Endothelial cell of umbilical vein (primary cell): ENCODE measurements around the gene ERI2. TPM values are rescaled to one million over a fixed set of nuclear protein-coding genes. Genes with fewer than 3 reads are reported as not detected.

Source experiments
- BruUV-seq: library from RNA; stranded (reverse); fragments of 400-500 nt; replicated peaks from 2 replicates; lab custom pipeline; 2021; lab: Mats Ljungman, UMichigan
- CTCF ChIA-PET: fragments of 300-600, 350-600 bp; sonication (Branson Sonifier 250); formaldehyde crosslinking; loops from one replicate; lab custom pipeline; 2021; ENCODE audit warnings: antibody characterized with exemption, inconsistent platforms; lab: Charles Lee
- POLR2A ChIA-PET: fragments of 300-600, 350-600 bp; sonication (Branson Sonifier 250); formaldehyde crosslinking; loops from one replicate; lab custom pipeline; 2021; ENCODE audit warnings: antibody characterized with exemption, inconsistent platforms; lab: Charles Lee
- DNase-seq: peaks from one replicate; pipeline ENCODE4 v3.0.0-alpha.2; 2011; ENCODE audit warnings: low read depth, low spot score
- FAIRE-seq: peaks from 2 replicates; lab custom pipeline; 2011; peaks lifted over from hg19 to GRCh38; lab: Jason Lieb, UNC
- H2AFZ ChIP-seq: 2 replicates; pipeline ENCODE4 v1.6.0; 2012; ENCODE audit warnings: low read depth, low read length, control low read depth, inconsistent platforms
- H3K27ac ChIP-seq: 2 replicates; pipeline ENCODE4 v1.5.1; 2011; ENCODE audit warnings: low read depth, mild to moderate bottlenecking, control low read depth, low read length, moderate library complexity; ENCODE audit not compliant: insufficient read depth
- H3K27me3 ChIP-seq, 2 experiments: 2 replicates each; pipeline versions ENCODE4 v1.6.0 to v1.6.1; 2011; ENCODE audit warnings: low read length in 2 of 2, mixed read lengths in 1 of 2; ENCODE audit not compliant: control insufficient read depth in 2 of 2, insufficient read depth in 2 of 2
- H3K36me3 ChIP-seq, 2 experiments: 2 replicates in 1 of 2; 3 replicates in 1 of 2; pipeline ENCODE4 v1.5.1; 2011; ENCODE audit warnings: low read length in 2 of 2, mild to moderate bottlenecking in 1 of 2, moderate library complexity in 1 of 2; ENCODE audit not compliant: control insufficient read depth in 2 of 2, insufficient read depth in 2 of 2; ENCODE audit errors: extremely low read depth in 1 of 2
- H3K4me1 ChIP-seq: 3 replicates; pipeline ENCODE4 v1.5.1; 2011; ENCODE audit warnings: mild to moderate bottlenecking, low read length; ENCODE audit not compliant: control insufficient read depth, insufficient read depth; ENCODE audit errors: extremely low read depth
- H3K4me2 ChIP-seq: 2 replicates; pipeline ENCODE4 v1.6.1; 2011; ENCODE audit warnings: low read length, control low read depth, mixed read lengths; ENCODE audit not compliant: insufficient read depth
- H3K4me3 ChIP-seq, 3 experiments: fragments of 200-600 bp in 1 of 3; sonication (generic), shearing (Covaris generic) in 1 of 3; replicated peaks in 1 of 3; 2 replicates each; pipeline ENCODE4 v1.5.1; 2011 to 2016; ENCODE audit warnings: control low read depth in 3 of 3, low read length in 3 of 3, mild to moderate bottlenecking in 2 of 3, inconsistent platforms in 1 of 3, low read depth in 1 of 3, moderate library complexity in 1 of 3; ENCODE audit not compliant: insufficient read depth in 1 of 3
- H3K79me2 ChIP-seq: 2 replicates; pipeline ENCODE4 v1.6.0; 2012; ENCODE audit warnings: low read length, inconsistent platforms; ENCODE audit not compliant: control insufficient read depth, insufficient read depth
- H3K9ac ChIP-seq: replicated peaks from 2 replicates; pipeline ENCODE3; 2011; ENCODE audit warnings: low read length, control low read depth; ENCODE audit not compliant: insufficient read depth; ENCODE audit errors: extremely low read depth
- H3K9me1 ChIP-seq: replicated peaks from 3 replicates; pipeline ENCODE4 v1.6.0; 2011; ENCODE audit warnings: mild to moderate bottlenecking, low read length; ENCODE audit not compliant: control insufficient read depth, insufficient read depth; ENCODE audit errors: extremely low read depth
- H3K9me3 ChIP-seq: replicated peaks from 2 replicates; pipeline ENCODE4 v1.5.1; 2012; ENCODE audit warnings: low read length, inconsistent platforms; ENCODE audit not compliant: control insufficient read depth, insufficient read depth
- H4K20me1 ChIP-seq: replicated peaks from 2 replicates; pipeline ENCODE3; 2011; ENCODE audit warnings: mild to moderate bottlenecking, low read length; ENCODE audit not compliant: control insufficient read depth, insufficient read depth; ENCODE audit errors: extremely low read depth
- EZH2 ChIP-seq: IDR thresholded peaks from 2 replicates; pipeline ENCODE4 v1.6.1; 2012; ENCODE audit warnings: borderline replicate concordance, low read depth, mild to moderate bottlenecking, moderate library complexity, low read length, inconsistent platforms; ENCODE audit not compliant: severe bottlenecking
- FOS ChIP-seq: IDR thresholded peaks from 2 replicates; pipeline ENCODE4 v1.6.1; 2011; ENCODE audit warnings: mild to moderate bottlenecking, low read length, moderate library complexity, borderline replicate concordance; ENCODE audit not compliant: insufficient read depth
- GATA2 ChIP-seq: IDR thresholded peaks from 2 replicates; pipeline ENCODE4 v1.7.0; 2011; ENCODE audit warnings: low read depth, mild to moderate bottlenecking, moderate library complexity, mixed read lengths, low read length; ENCODE audit not compliant: insufficient read length, insufficient read depth
- JUN ChIP-seq: IDR thresholded peaks from 2 replicates; pipeline ENCODE4 v1.6.1; 2011; ENCODE audit warnings: borderline replicate concordance, low read depth; ENCODE audit not compliant: insufficient read length, insufficient read depth
- MYC ChIP-seq: IDR thresholded peaks from one replicate; pipeline ENCODE4 v1.6.1; 2011; ENCODE audit warnings: mild to moderate bottlenecking, low read depth, low read length
- POLR2A ChIP-seq: IDR thresholded peaks from 2 replicates; pipeline ENCODE4 v1.6.1; 2012; ENCODE audit warnings: low read depth, mild to moderate bottlenecking, control low read depth, low read length
- POLR2AphosphoS5 ChIP-seq: IDR thresholded peaks from 2 replicates; pipeline ENCODE4 v1.6.1; 2012; ENCODE audit warnings: low read depth, mild to moderate bottlenecking, control low read depth, low read length, moderate library complexity; ENCODE audit not compliant: insufficient read depth
- dilution Hi-C: fragments of 300-500 bp; cut with MboI; formaldehyde crosslinking; loops from one replicate; pipeline ENCODE4 v1.15.0; 2019; ENCODE audit warnings: low sequenced_read_pairs; ENCODE audit not compliant: extremely low pct_ligation_motif_present
- intact Hi-C: fragments of 100-400 bp; cut with micrococcal nuclease; formaldehyde crosslinking; loops from one replicate; pipeline ENCODE4 v1.10.0; 2022
- polyA plus RNA-seq, 4 experiments: library from polyadenylated mRNA; depleted of rRNA in 3 of 4; stranded (reverse) in 3 of 4; unstranded in 1 of 4; fragments of >200 nt; gene quantifications; 2 replicates each; pipeline versions ENCODE4 v1.2.1 to v1.2.3, GENCODE V29; 2011 to 2012; ENCODE audit warnings: missing spikeins in 1 of 4
- total RNA-seq: library from RNA; stranded (reverse); gene quantifications from 2 replicates; pipeline ENCODE4 v1.2.3, GENCODE V29; 2021
- TF ChIP-seq, protein P1 (sequence below): IDR thresholded peaks from 2 replicates; pipeline ENCODE4 v1.6.1; 2011; ENCODE audit not compliant: insufficient read depth, insufficient read length
- TF ChIP-seq, protein P2 (sequence below), 2 donors: IDR thresholded peaks; 1 replicate in 1 of 2; 2 replicates in 1 of 2; pipeline ENCODE4 v1.5.1; 2011; ENCODE audit warnings: low read length in 2 of 2, mild to moderate bottlenecking in 2 of 2, moderate library complexity in 2 of 2, control low read depth in 1 of 2, inconsistent platforms in 1 of 2, low read depth in 1 of 2; ENCODE audit not compliant: insufficient read depth in 1 of 2; ENCODE audit errors: extremely low read depth in 1 of 2

Gene ERI2
- total and polyA plus RNA-seq, 2 donors (not counting 3 experiments of a cell fraction or from before 2014, with no cell fraction given): 6.6 to 8.9 TPM

DNA sequence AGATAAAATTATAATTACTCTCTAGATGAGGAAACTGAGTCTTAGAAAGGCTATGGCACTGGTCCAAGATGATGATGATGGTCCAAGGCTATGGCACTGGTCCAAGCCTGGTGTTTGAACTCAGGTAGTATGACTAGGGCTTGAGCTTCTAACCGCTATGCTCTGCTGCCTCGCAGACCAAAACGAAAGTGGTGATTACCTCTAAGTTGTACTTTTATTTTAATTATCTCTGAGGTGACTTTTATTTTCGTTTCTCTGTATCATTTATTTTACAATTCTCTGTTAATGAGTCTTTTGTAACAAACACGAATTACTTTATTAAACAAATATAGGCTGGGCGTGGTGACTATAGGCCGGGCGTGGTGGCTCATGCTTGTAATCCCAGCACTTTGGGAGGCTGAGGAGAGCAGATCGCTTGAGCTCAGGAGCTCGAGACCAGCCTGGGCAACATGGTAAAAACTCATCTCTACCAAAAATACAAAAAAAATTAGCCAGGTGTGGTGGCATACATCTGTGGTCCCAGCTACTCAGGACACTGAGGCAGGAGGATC, 5.7 kb upstream of the ERI2 start:
- H3K9me3 ChIP-seq: no peaks in the 10 kb centered on the region
- H2AFZ ChIP-seq: no peak overlapping the region
- no peak overlapping the region for H3K4me2 ChIP-seq
- H4K20me1 ChIP-seq: no peaks in the 10 kb centered on the region
- no peak for TF ChIP-seq GATA2
- TF ChIP-seq MYC: no peak
- TF ChIP-seq FOS: no peak
- TF ChIP-seq POLR2AphosphoS5: no peak
- no peak for TF ChIP-seq POLR2A
- no peak for TF ChIP-seq JUN
- TF ChIP-seq EZH2: no peak
- TF ChIP-seq, protein P1, sequence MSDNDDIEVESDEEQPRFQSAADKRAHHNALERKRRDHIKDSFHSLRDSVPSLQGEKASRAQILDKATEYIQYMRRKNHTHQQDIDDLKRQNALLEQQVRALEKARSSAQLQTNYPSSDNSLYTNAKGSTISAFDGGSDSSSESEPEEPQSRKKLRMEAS: no peak
- TF ChIP-seq, protein P2, sequence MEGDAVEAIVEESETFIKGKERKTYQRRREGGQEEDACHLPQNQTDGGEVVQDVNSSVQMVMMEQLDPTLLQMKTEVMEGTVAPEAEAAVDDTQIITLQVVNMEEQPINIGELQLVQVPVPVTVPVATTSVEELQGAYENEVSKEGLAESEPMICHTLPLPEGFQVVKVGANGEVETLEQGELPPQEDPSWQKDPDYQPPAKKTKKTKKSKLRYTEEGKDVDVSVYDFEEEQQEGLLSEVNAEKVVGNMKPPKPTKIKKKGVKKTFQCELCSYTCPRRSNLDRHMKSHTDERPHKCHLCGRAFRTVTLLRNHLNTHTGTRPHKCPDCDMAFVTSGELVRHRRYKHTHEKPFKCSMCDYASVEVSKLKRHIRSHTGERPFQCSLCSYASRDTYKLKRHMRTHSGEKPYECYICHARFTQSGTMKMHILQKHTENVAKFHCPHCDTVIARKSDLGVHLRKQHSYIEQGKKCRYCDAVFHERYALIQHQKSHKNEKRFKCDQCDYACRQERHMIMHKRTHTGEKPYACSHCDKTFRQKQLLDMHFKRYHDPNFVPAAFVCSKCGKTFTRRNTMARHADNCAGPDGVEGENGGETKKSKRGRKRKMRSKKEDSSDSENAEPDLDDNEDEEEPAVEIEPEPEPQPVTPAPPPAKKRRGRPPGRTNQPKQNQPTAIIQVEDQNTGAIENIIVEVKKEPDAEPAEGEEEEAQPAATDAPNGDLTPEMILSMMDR (IDR thresholded peaks at IDR 0.05; ENCODE audit: extremely low read depth in 1 of 2, insufficient read depth in 1 of 2, low read depth in 1 of 2, low read length in 2 of 2): no peak
- DNase-seq (no peak), FAIRE-seq (no peak)
- H3K4me1 ChIP-seq: peaks cover 11% of the 10 kb centered on the region
- no peaks in the 10 kb centered on the region for H3K27me3 ChIP-seq
- CTCF ChIA-PET: no interaction called here
- no peaks in the 10 kb centered on the region for H3K79me2 ChIP-seq
- H3K27ac ChIP-seq: no peak overlapping the region
- H3K9ac ChIP-seq: no peak overlapping the region
- no peaks in the 10 kb centered on the region for H3K9me1 ChIP-seq
- H3K36me3 ChIP-seq: no peaks in the 10 kb centered on the region
- no TSS peak for BruUV-seq
- dilution Hi-C loops (no loop called here), intact Hi-C loops (no loop called here)
- POLR2A ChIA-PET: no interaction called here
- H3K4me3 ChIP-seq: no peak overlapping the region
